Stimulated activated CD4-positive, alpha-beta T cell treated with anti-CD3 and anti-CD28 coated beads, Interleukin-12 subunit alpha, Interleukin-12 subunit beta, amount 100 ng/mL, for 48 hours (primary cell): ENCODE data around the gene MTFR1L.

ENCODE experiments used
- DNase-seq, 3 donors: peaks; one replicate each; pipeline ENCODE4 v3.0.0-alpha.2; 2020; ENCODE audit warnings: low read depth in 2 of 3, low spot score in 1 of 3

MTFR1L gene

DNA sequence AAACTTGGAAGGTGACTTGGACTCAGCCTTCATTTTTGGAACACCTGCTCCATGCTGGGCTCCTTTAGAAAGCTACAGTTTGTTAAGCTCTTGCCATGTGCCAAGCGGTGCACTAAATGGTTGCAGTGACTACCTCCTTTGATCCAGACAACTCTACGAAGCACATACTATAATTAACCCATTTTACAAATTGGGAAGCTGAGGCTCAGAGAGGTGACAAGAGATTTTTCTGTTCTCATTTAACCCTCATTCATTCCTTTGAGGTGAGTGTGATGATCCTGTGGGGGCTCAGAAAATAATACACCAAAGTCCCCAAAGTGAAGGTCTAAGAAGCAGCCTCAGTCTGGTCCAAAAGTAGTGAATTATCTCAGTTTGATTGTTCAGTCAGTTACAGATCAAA, 57.4 kb downstream of the MTFR1L start:
- no peak for DNase-seq

DNA sequence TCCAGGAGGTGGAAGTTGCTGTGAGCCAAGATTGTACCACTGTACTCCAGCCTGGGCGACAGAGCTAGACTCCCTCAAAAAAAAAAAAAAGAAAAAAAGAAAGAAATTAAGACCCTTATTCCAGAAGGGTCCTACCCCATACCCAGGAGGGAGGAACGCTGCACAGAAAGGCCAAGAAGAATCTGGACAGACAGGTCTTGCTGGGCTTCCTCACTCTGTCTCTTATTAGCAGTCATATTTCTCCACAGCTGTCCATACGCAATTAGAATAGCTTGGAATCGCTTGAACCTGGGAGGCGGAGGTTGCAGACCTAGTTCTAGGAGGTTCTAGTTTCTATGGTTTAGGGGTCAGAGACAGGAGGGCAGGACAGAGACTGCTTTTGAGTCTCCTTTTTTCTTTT, 58.9 kb downstream of the MTFR1L start:
- DNase-seq = no peak

DNA sequence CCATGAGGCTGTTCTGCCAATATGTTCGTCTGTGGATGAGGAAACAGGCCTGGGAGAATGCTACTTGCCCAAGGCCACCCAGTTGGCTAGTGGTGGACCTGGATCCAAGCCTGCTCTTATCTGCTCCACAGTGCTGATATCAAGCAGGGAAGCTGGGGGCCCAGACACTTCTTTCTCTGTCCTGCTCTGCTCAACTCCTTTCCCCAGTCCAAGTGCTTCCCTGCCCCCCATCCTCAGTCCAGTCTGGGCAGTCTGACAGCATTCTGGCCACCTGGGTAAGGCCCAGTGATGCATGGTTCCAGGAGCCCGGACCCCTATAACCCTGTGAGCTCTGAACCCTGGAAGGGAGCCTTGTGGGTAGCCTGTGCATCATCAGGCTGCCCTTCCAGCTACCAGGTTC, 59.9 kb downstream of the MTFR1L start:
- DNase-seq = no peak

DNA sequence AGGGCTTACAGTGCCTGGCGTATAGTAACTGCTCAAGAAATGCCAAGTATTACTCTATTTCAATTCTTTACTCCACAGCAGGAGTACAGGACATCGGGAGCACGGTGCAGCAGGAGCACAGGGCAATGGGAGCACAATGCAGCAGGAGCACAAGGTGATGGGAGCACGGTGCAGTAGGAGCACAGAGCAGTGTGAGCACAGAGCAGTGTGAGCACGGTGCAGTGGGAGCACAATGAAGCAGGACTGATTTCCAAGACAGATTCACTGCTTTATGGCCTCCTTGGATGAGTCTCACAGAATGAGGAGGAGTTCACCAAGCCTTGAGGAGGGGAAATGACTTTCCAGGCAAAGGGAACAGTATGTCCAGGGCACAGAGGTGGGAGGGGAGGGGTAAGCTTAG, 60.8 kb downstream of the MTFR1L start:
- DNase-seq = no peak

DNA sequence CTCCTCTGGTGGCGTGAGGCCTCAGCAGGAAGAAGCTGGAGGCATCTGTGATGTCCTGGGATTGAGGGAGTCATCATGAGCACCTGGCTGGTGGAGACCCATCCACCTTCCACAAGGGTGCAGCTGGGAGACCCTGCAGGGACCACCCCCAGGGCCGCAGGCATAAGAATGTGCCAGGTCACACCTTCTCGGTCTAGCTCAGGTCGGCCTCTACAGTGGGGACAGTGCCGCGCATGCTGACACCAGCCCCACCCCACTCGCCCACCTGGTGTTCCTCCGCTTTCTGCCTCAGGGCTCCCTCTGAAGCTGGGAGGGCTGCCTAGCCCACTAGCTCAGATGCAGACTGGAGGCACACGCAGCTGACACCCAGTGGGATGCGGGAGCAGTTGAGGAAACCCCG, 61.5 kb downstream of the MTFR1L start:
- DNase-seq = no peak
